SU-DHL-6 (cell line): Measurements from ENCODE around the gene BEAN1.

Experiments used
- H2AFZ ChIP-seq: fragments of 200-600 bp; sonication (generic); 2 replicates; pipeline ENCODE4 v1.6.1; 2014; ENCODE audit warnings: low read depth, mild to moderate bottlenecking, moderate library complexity, mixed read lengths, antibody characterized with exemption, low read length; ENCODE audit not compliant: severe bottlenecking
- H3F3A ChIP-seq: fragments of 200-600 bp; shearing (Covaris generic); 2 replicates; pipeline ENCODE4 v1.6.0; 2016; ENCODE audit warnings: antibody characterized with exemption, mild to moderate bottlenecking; ENCODE audit not compliant: insufficient read depth
- H3K27ac ChIP-seq: fragments of 200-600 bp; sonication (generic); 2 replicates; pipeline ENCODE4 v1.5.1; 2016; ENCODE audit warnings: low read depth, mild to moderate bottlenecking, low read length, moderate library complexity, mixed read lengths
- H3K27me3 ChIP-seq: fragments of 200-600 bp; sonication (generic), shearing (Covaris generic); 2 replicates; pipeline ENCODE4 v1.6.0; 2014; ENCODE audit warnings: mild to moderate bottlenecking, low read length
- H3K36me3 ChIP-seq: fragments of 200-600 bp; sonication (generic); 2 replicates; pipeline ENCODE4 v1.6.1; 2014; ENCODE audit warnings: mild to moderate bottlenecking, low read length, mixed read lengths
- H3K4me2 ChIP-seq: fragments of 300-600, 200-600 bp; shearing (Covaris generic), sonication (generic); 2 replicates; pipeline ENCODE4 v1.6.0; 2014; ENCODE audit warnings: low read length, low read depth, mild to moderate bottlenecking; ENCODE audit not compliant: poor library complexity, severe bottlenecking
- H3K4me3 ChIP-seq: fragments of 200-600 bp; sonication (generic); 2 replicates; pipeline ENCODE4 v1.5.1; 2014; ENCODE audit warnings: antibody characterized with exemption, low read length, mild to moderate bottlenecking, mixed read lengths; ENCODE audit not compliant: insufficient read depth, poor library complexity, severe bottlenecking
- H3K79me2 ChIP-seq: fragments of 200-600 bp; sonication (generic); 2 replicates; pipeline ENCODE4 v1.6.1; 2014; ENCODE audit warnings: mild to moderate bottlenecking, low read length, moderate library complexity; ENCODE audit not compliant: insufficient read depth
- H3K9ac ChIP-seq: fragments of 200-600 bp; sonication (generic); 2 replicates; pipeline ENCODE4 v1.7.0; 2014; ENCODE audit warnings: mild to moderate bottlenecking, low read length
- H3K9me2 ChIP-seq: fragments of 200-600 bp; sonication (generic); replicated peaks from 2 replicates; pipeline ENCODE4 v1.6.1; 2014; ENCODE audit warnings: low read length; ENCODE audit not compliant: insufficient read depth
- H3K9me3 ChIP-seq: fragments of 200-600 bp; sonication (generic); 2 replicates; pipeline ENCODE4 v1.6.1; 2014; ENCODE audit warnings: low read length, mixed read lengths; ENCODE audit not compliant: insufficient read depth
- H4K20me1 ChIP-seq: fragments of 200-600 bp; sonication (generic); 2 replicates; pipeline ENCODE4 v1.6.1; 2014; ENCODE audit warnings: low read depth, mild to moderate bottlenecking, antibody characterized with exemption, low read length, moderate library complexity, mixed read lengths
- EZH2phosphoT487 ChIP-seq: fragments of 200-600 bp; sonication (generic), shearing (Covaris generic); conservative IDR thresholded peaks from 2 replicates; pipeline ENCODE4 v1.6.1; 2018; ENCODE audit warnings: mild to moderate bottlenecking, antibody characterized with exemption, low read length, moderate library complexity, mixed read lengths
- TF ChIP-seq, protein P1 (sequence below): fragments of 200-600 bp; sonication (generic); IDR thresholded peaks from one replicate; pipeline ENCODE4 v1.5.1; 2017; ENCODE audit warnings: antibody characterized with exemption, mild to moderate bottlenecking, low read length, moderate library complexity; ENCODE audit not compliant: insufficient read depth, poor library complexity, severe bottlenecking

BEAN1 gene

DNA sequence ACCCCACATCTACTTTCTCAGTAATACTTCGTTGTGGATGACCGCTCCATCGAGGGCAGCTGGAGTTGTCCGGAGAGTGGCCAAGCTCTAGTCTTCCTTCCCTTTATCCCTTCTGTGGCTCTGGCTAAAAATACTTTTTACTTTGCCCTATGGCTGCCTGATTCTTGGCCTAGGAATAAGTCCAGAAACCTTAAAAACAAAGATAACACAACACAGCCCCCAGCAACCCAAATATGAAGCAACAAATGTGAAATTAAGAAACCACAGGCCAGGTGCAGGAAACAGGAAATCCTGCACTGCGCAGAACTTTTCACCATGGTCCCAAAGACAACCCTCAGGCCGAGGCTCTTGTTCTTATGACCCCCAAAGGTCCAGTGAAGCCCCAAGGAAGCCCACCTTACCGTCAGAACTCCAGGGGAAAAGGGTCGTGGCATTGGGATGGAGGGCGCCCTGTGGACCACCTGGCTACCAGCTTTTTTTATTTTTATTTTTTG, 96.8 kb downstream of the BEAN1 start:
- no peak overlapping the region for H2AFZ ChIP-seq
- H3K9me2 ChIP-seq: no peaks in the 10 kb centered on the region
- H3K9me3 ChIP-seq: no peaks in the 10 kb centered on the region
- no peaks in the 10 kb centered on the region for H3K79me2 ChIP-seq
- peak overlapping the region; percentile 90 for H3K27ac ChIP-seq
- peaks cover 11% of the 10 kb centered on the region for H3F3A ChIP-seq
- H4K20me1 ChIP-seq: no peaks in the 10 kb centered on the region
- peak overlapping the region; percentile 66 for H3K4me2 ChIP-seq
- no peaks in the 10 kb centered on the region for H3K27me3 ChIP-seq
- no peak for TF ChIP-seq EZH2phosphoT487
- TF ChIP-seq, protein P1, sequence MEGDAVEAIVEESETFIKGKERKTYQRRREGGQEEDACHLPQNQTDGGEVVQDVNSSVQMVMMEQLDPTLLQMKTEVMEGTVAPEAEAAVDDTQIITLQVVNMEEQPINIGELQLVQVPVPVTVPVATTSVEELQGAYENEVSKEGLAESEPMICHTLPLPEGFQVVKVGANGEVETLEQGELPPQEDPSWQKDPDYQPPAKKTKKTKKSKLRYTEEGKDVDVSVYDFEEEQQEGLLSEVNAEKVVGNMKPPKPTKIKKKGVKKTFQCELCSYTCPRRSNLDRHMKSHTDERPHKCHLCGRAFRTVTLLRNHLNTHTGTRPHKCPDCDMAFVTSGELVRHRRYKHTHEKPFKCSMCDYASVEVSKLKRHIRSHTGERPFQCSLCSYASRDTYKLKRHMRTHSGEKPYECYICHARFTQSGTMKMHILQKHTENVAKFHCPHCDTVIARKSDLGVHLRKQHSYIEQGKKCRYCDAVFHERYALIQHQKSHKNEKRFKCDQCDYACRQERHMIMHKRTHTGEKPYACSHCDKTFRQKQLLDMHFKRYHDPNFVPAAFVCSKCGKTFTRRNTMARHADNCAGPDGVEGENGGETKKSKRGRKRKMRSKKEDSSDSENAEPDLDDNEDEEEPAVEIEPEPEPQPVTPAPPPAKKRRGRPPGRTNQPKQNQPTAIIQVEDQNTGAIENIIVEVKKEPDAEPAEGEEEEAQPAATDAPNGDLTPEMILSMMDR: no peak
- no peaks in the 10 kb centered on the region for H3K36me3 ChIP-seq
- H3K9ac ChIP-seq: peak overlapping the region; percentile 30
- peak overlapping the region; percentile 24 for H3K4me3 ChIP-seq

DNA sequence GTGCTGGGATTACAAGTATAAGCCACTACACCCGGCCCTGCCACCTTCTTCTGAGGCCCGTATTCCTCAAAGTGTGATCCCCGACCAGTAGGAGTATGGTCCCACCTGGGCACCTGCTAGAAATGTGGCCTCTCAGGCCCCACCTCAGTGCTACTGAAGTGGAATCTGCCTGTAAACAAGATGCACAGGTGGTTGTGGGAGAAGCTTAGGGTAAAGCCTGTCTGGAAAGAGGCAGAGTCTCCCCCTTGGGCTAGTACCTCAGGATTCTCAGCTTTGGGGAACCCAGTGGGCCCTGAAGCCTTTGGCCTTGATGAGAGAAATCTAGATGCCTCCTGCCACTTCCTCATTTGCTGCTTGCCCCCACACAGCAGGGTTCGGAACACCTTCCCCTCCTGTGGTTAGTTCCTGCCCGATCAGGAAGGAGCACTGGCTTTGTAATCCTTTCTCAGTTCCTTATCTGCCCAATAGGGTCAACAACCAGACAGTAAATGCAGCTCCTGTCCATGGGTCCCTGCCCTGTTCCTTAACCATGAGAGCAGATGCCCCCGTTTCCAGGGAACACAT, 97.6 kb downstream of the BEAN1 start:
- Histone ChIP-seq H2AFZ (no peak overlapping the region), H3K36me3 (no peaks in the 10 kb centered on the region), H3K9ac (peak overlapping the region; percentile 30), H3K9me3 (no peaks in the 10 kb centered on the region), H3F3A (peaks cover 11% of the 10 kb centered on the region), H3K79me2 (no peaks in the 10 kb centered on the region), H4K20me1 (no peaks in the 10 kb centered on the region), H3K9me2 (no peaks in the 10 kb centered on the region), H3K27me3 (no peaks in the 10 kb centered on the region), H3K27ac (peak overlapping the region; percentile 90), H3K4me2 (peak overlapping the region; percentile 66), H3K4me3 (no peak overlapping the region)
- TF ChIP-seq, protein P1: no peak
- TF ChIP-seq EZH2phosphoT487: no peak

DNA sequence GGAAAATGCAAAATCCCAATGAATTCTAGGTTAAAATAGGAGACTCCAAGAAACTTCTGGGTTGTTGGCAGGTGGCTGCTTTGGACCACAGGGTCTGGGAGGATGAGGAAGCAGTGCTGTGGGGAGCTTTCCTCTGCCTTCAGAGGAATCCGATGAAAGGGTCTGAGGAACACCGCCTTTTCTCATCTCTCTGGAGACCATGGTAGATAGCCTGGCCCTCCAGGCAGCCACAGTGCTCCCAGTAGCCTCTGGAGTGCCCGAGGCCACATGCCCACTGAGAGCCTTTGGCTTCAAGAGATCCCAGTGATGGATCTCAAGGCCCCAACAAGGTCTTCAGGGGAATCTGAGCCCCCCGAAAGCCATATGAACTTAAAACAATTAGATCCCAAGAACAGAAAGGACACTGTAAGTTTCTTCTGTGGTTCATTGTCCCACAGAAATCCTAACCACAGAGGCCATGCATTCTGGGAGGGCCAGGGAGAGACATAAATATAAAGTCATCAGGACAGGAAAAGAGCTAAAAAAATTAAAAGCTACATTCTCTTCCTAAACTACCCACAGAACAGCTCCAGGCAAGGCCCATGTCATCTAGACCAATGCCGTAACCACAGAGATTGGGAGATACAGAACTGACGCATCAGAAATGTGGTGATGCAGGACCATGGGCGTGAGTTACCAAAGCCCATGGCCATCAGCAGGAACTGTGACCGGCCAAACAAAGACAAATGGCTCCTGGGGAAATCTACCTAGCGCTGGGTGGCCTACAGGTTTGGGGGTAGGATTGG, 98.5 kb downstream of the BEAN1 start:
- no peaks in the 10 kb centered on the region for H4K20me1 ChIP-seq
- no peaks in the 10 kb centered on the region for H3K27me3 ChIP-seq
- H3K9me2 ChIP-seq: no peaks in the 10 kb centered on the region
- H3K36me3 ChIP-seq: no peaks in the 10 kb centered on the region
- no peak overlapping the region for H2AFZ ChIP-seq
- H3K9me3 ChIP-seq: no peaks in the 10 kb centered on the region
- peaks cover 11% of the 10 kb centered on the region for H3F3A ChIP-seq
- TF ChIP-seq, protein P1: no peak
- no peak for TF ChIP-seq EZH2phosphoT487
- H3K27ac ChIP-seq: 0 out of 2 replicates have a peak overlapping the region, but pooled peaks have one; percentile 90
- H3K79me2 ChIP-seq: no peaks in the 10 kb centered on the region
- peak overlapping the region; percentile 66 for H3K4me2 ChIP-seq
- H3K9ac ChIP-seq: no peak overlapping the region
- H3K4me3 ChIP-seq: no peak overlapping the region
